HG03442 (cell line): ENCODE results near the gene TLDC2.
"Not testable (repeated sequence)": the region's sequence is repeated elsewhere in the genome, so short reads cannot be mapped to it uniquely, and the experiment has no call there.

Source experiments
- ATAC-seq: cut with Tn5 transposase; IDR thresholded peaks from one replicate; pipeline ENCODE4 v1.9.1; 2021; ENCODE audit warnings: mild to moderate bottlenecking, moderate library complexity; ENCODE audit not compliant: unreplicated experiment

Gene TLDC2

GRCh38 chr20:36866681-36867495, 9.1 kb upstream of the TLDC2 start:
- no peak for ATAC-seq

- no peak for ATAC-seq
These were observed 4.0 kb upstream of the TLDC2 start for GRCh38 chr20:36871640-36872570.

- ATAC-seq, result no peak
These were observed 3.1 kb upstream of the TLDC2 start for GRCh38 chr20:36872852-36873251.

- no peak for ATAC-seq
These were observed 2.3 kb upstream of the TLDC2 start for GRCh38 chr20:36873498-36874189.

GRCh38 chr20:36875093-36875492, 845 bp upstream of the TLDC2 start:
- ATAC-seq, result not testable (repeated sequence)

- no peak for ATAC-seq
These were observed 515 bp downstream of the TLDC2 start for GRCh38 chr20:36876473-36876833.

- ATAC-seq, result no peak
These were observed 3.0 kb downstream of the TLDC2 start for GRCh38 chr20:36878941-36879340.

GRCh38 chr20:36880741-36881250, 4.9 kb downstream of the TLDC2 start:
- no peak for ATAC-seq

GRCh38 chr20:36881331-36881730, 5.4 kb downstream of the TLDC2 start:
- no peak for ATAC-seq

- no peak for ATAC-seq
These were observed 6.0 kb downstream of the TLDC2 start for GRCh38 chr20:36881888-36882287.

- ATAC-seq, result no peak
These were observed 8.1 kb downstream of the TLDC2 start for GRCh38 chr20:36883977-36884535.

- no peak for ATAC-seq
These were observed 9.4 kb downstream of the TLDC2 start for GRCh38 chr20:36885356-36885755.

- ATAC-seq, result no peak
These were observed 11.2 kb downstream of the TLDC2 start for GRCh38 chr20:36886859-36887751.

- ATAC-seq, result no peak
These were observed 11.8 kb downstream of the TLDC2 start for GRCh38 chr20:36887752-36888090.

GRCh38 chr20:36888880-36889516, 13.1 kb downstream of the TLDC2 start:
- ATAC-seq, result no peak

GRCh38 chr20:36890586-36890985, 14.6 kb downstream of the TLDC2 start:
- no peak for ATAC-seq

GRCh38 chr20:36891211-36891610, 15.3 kb downstream of the TLDC2 start:
- ATAC-seq, result no peak

GRCh38 chr20:36893801-36894200, 17.9 kb downstream of the TLDC2 start:
- ATAC-seq, result no peak

GRCh38 chr20:36895036-36895435, 19.1 kb downstream of the TLDC2 start:
- no peak for ATAC-seq
